ENCODE data around the gene P3H2.

Gene P3H2

GRCh38 chr3:190014940-190015339 is 105.8 kb downstream of the P3H2 start (continued):
- TF ChIP-seq ZBTB10 (tag by site-specific recombination; IDR thresholded peaks at IDR 0.05) (no peak), SCRT2 (tag by site-specific recombination; IDR thresholded peaks at IDR 0.05) (no peak), ZNF600 (tag by site-specific recombination; IDR thresholded peaks at IDR 0.05) (no peak), ZNF362 (tag by site-specific recombination; IDR thresholded peaks at IDR 0.05) (no peak), BCL6B (tag by site-specific recombination; IDR thresholded peaks at IDR 0.05) (no peak), HOXC10 (CRISPR knock-in tag; IDR thresholded peaks at IDR 0.05) (no peak)

GRCh38 chr3:190013943-190014924 is 106.5 kb downstream of the P3H2 start:
- no peak overlapping the region for H3K27ac ChIP-seq (ENCODE audit: extremely low read depth, low read depth, low read length)
- peaks cover 4% of the 10 kb centered on the region; the same call in 1 of the 2 replicates for H3K4me1 ChIP-seq (ENCODE audit: control insufficient read depth, insufficient read depth, low read length)
- CTCF ChIA-PET: interaction anchor here (0.6 to 2.3 kb wide), 5 partner anchors 47 to 308 kb away, joined by 3 to 10 read pairs (median 3); partner anchors contain the start of gene CLDN1
- TF ChIP-seq ZNF121 (tag by site-specific recombination; IDR thresholded peaks at IDR 0.05) (no peak), REPIN1 (tag by site-specific recombination; IDR thresholded peaks at IDR 0.05; ENCODE audit: low read depth) (no peak), ZNF10 (tag by site-specific recombination; IDR thresholded peaks at IDR 0.05) (no peak), ZNF433 (tag by site-specific recombination; IDR thresholded peaks at IDR 0.05; ENCODE audit: low read depth) (no peak), REST (tag by site-specific recombination; IDR thresholded peaks at IDR 0.05) (no peak), HOXD13 (CRISPR knock-in tag; IDR thresholded peaks at IDR 0.05; ENCODE audit: borderline replicate concordance) (no peak), ZNF830 (tag by site-specific recombination; IDR thresholded peaks at IDR 0.05; ENCODE audit: low read depth) (no peak), ZNF449 (tag by site-specific recombination; IDR thresholded peaks at IDR 0.05) (no peak), INSM2 (tag by site-specific recombination; IDR thresholded peaks at IDR 0.05) (no peak), ZNF623 (tag by site-specific recombination; IDR thresholded peaks at IDR 0.05) (no peak), ZBTB26 (tag by site-specific recombination; optimal IDR thresholded peaks at IDR 0.05) (no peak), KLF9 (tag by site-specific recombination; IDR thresholded peaks at IDR 0.05; ENCODE audit: low read depth) (no peak), ZNF571 (tag by site-specific recombination; IDR thresholded peaks at IDR 0.05) (no peak), ZNF266 (tag by site-specific recombination; IDR thresholded peaks at IDR 0.05; ENCODE audit: low read depth) (no peak)

More at GRCh38 chr3:190013943-190014924, 106.5 kb downstream of the P3H2 start:
- POLR2A ChIA-PET: no interaction called here
- H3K36me3 ChIP-seq (ENCODE audit: control insufficient read depth in 2 of 2, insufficient read depth in 1 of 2, low read length in 2 of 2): no peaks in the 10 kb centered on the region
- no peak overlapping the region for H3K4me3 ChIP-seq (ENCODE audit: low read depth, low read length)
- H3K9me3 ChIP-seq (ENCODE audit: control insufficient read depth, insufficient read depth, low read depth, low read length): no peaks in the 10 kb centered on the region
